ENCODE results near the gene TARP.

TARP gene

GRCh38 chr7:38318241-38318640, 44.8 kb upstream of the TARP start:
- H3K4me1 Mint-ChIP-seq (ENCODE audit: low read depth, unreplicated experiment) = peaks cover 8% of the 10 kb centered on the region
- no peak for TF ChIP-seq CTCF (IDR thresholded peaks at IDR 0.05; ENCODE audit: unreplicated experiment)
- no TSS peak for BruUV-seq (replicated peaks)
- CTCF ChIA-PET = interaction anchor here (0.9 to 2.2 kb wide), 5 partner anchors 10 to 211 kb away, joined by 3 to 8 read pairs (median 4); no protein-coding TSS in a partner anchor
- no peaks in the 10 kb centered on the region for H3K36me3 Mint-ChIP-seq (ENCODE audit: insufficient read depth, unreplicated experiment)
- no peak overlapping the region for H3K4me3 Mint-ChIP-seq (ENCODE audit: low read depth, unreplicated experiment)
- no peak for DNase-seq
- H3K27me3 Mint-ChIP-seq (ENCODE audit: unreplicated experiment) = peaks cover 45% of the 10 kb centered on the region
- no peak overlapping the region for H3K27ac Mint-ChIP-seq (ENCODE audit: unreplicated experiment)
- intact Hi-C loops (cut with micrococcal nuclease; ENCODE audit: unreplicated experiment) = loop anchor here (2.0 kb wide), 2 partner anchors 103 to 417 kb away; no protein-coding TSS in a partner anchor
- H3K9me3 Mint-ChIP-seq (ENCODE audit: low read depth, unreplicated experiment) = no peaks in the 10 kb centered on the region

- Mint-ChIP-seq H3K4me1 (ENCODE audit: low read depth, unreplicated experiment) (peaks cover 8% of the 10 kb centered on the region), H3K27ac (ENCODE audit: unreplicated experiment) (no peak overlapping the region), H3K27me3 (ENCODE audit: unreplicated experiment) (peaks cover 38% of the 10 kb centered on the region), H3K4me3 (ENCODE audit: low read depth, unreplicated experiment) (no peak overlapping the region), H3K9me3 (ENCODE audit: low read depth, unreplicated experiment) (no peaks in the 10 kb centered on the region), H3K36me3 (ENCODE audit: insufficient read depth, unreplicated experiment) (no peaks in the 10 kb centered on the region)
- CTCF ChIA-PET = interaction anchor here (0.5 to 2.2 kb wide), 2 partner anchors 18 to 1083 kb away, joined by 3 to 8 read pairs; no protein-coding TSS in a partner anchor
- TF ChIP-seq CTCF (IDR thresholded peaks at IDR 0.05; ENCODE audit: unreplicated experiment) = no peak
- DNase-seq = no peak
- no TSS peak for BruUV-seq (replicated peaks)
- intact Hi-C loops (cut with micrococcal nuclease; ENCODE audit: unreplicated experiment) = no loop called here
Measured at GRCh38 chr7:38317515-38317914, 44.1 kb upstream of the TARP start.

GRCh38 chr7:38316733-38317360, 43.4 kb upstream of the TARP start:
- CTCF ChIA-PET = no interaction called here
- intact Hi-C loops (cut with micrococcal nuclease; ENCODE audit: unreplicated experiment) = no loop called here
- BruUV-seq (replicated peaks) = no TSS peak
- H3K36me3 Mint-ChIP-seq (ENCODE audit: insufficient read depth, unreplicated experiment) = no peaks in the 10 kb centered on the region
- no peaks in the 10 kb centered on the region for H3K9me3 Mint-ChIP-seq (ENCODE audit: low read depth, unreplicated experiment)
- no peak overlapping the region for H3K4me3 Mint-ChIP-seq (ENCODE audit: low read depth, unreplicated experiment)
- DNase-seq = no peak
- no peak overlapping the region for H3K27ac Mint-ChIP-seq (ENCODE audit: unreplicated experiment)
- peaks cover 8% of the 10 kb centered on the region for H3K4me1 Mint-ChIP-seq (ENCODE audit: low read depth, unreplicated experiment)
- peaks cover 32% of the 10 kb centered on the region for H3K27me3 Mint-ChIP-seq (ENCODE audit: unreplicated experiment)
- TF ChIP-seq CTCF (IDR thresholded peaks at IDR 0.05; ENCODE audit: unreplicated experiment) = no peak

GRCh38 chr7:38315410-38315809, 42.0 kb upstream of the TARP start:
- DNase-seq = no peak
- no TSS peak for BruUV-seq (replicated peaks)
- CTCF ChIA-PET = no interaction called here
- no peak overlapping the region for H3K27ac Mint-ChIP-seq (ENCODE audit: unreplicated experiment)
- no peak overlapping the region for H3K4me3 Mint-ChIP-seq (ENCODE audit: low read depth, unreplicated experiment)
- peaks cover 35% of the 10 kb centered on the region for H3K27me3 Mint-ChIP-seq (ENCODE audit: unreplicated experiment)
- no peak for TF ChIP-seq CTCF (IDR thresholded peaks at IDR 0.05; ENCODE audit: unreplicated experiment)
- intact Hi-C loops (cut with micrococcal nuclease; ENCODE audit: unreplicated experiment) = no loop called here
- H3K36me3 Mint-ChIP-seq (ENCODE audit: insufficient read depth, unreplicated experiment) = no peaks in the 10 kb centered on the region
- no peaks in the 10 kb centered on the region for H3K9me3 Mint-ChIP-seq (ENCODE audit: low read depth, unreplicated experiment)
- peaks cover 8% of the 10 kb centered on the region for H3K4me1 Mint-ChIP-seq (ENCODE audit: low read depth, unreplicated experiment)

Data from Calu3 (cell line).